Astrocyte (in vitro differentiated cells and primary cell): ENCODE data around the gene AAMDC. TPM values are rescaled to one million over a fixed set of nuclear protein-coding genes. Genes with fewer than 3 reads are reported as not detected.

ENCODE experiments used
- total RNA-seq: library from RNA; stranded (reverse); gene quantifications from 2 replicates; pipeline ENCODE4 v1.2.1, GENCODE V29; 2021

Gene AAMDC
- total RNA-seq, 1 donor from 2014 or later, result 53.1 TPM

Other genes with a start within 250 kb of the AAMDC start
- gene AQP11, start 231.2 kb upstream of the AAMDC start, total RNA-seq, result 0.48 and 0.91 TPM in 2 replicates
- 94.6 and 104 TPM in 2 replicates for gene CLNS1A, start 183.3 kb upstream of the AAMDC start, total RNA-seq
- gene RSF1, start 422 bp upstream of the AAMDC start, total RNA-seq, result 84.0 and 95.9 TPM in 2 replicates
- 32.2 and 35.0 TPM in 2 replicates for gene INTS4, start 173.5 kb downstream of the AAMDC start, total RNA-seq
- gene KCTD14, start 202.1 kb downstream of the AAMDC start, total RNA-seq, result 1.0 and 1.1 TPM in 2 replicates
- not detected in 2 replicates for gene THRSP, start 242.7 kb downstream of the AAMDC start, total RNA-seq